ENCODE results near the gene SDHC.
"Not testable (repeated sequence)": the region's sequence is repeated elsewhere in the genome, so short reads cannot be mapped to it uniquely, and the experiment has no call there.

SDHC gene

DNA sequence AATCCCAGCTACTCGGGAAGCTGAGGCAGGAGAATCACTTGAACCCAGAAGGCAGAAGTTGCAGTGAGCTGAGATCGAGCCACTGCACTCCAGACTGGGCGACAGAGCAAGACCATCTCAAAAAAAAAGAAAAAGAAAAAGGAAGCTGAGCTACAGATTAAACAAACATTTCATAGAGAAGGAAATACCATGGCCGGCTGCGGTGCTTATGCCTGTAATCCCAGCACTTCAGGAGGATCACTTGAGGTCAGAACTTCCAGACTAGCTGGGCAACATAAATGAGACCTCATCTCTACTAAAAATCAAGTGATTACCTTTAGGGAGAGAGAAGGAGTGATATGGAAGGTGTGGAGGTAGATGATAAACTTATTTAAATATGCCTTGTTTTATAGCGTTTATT lies 67.5 kb downstream of the SDHC start:
- TF ChIP-seq, protein P1, sequence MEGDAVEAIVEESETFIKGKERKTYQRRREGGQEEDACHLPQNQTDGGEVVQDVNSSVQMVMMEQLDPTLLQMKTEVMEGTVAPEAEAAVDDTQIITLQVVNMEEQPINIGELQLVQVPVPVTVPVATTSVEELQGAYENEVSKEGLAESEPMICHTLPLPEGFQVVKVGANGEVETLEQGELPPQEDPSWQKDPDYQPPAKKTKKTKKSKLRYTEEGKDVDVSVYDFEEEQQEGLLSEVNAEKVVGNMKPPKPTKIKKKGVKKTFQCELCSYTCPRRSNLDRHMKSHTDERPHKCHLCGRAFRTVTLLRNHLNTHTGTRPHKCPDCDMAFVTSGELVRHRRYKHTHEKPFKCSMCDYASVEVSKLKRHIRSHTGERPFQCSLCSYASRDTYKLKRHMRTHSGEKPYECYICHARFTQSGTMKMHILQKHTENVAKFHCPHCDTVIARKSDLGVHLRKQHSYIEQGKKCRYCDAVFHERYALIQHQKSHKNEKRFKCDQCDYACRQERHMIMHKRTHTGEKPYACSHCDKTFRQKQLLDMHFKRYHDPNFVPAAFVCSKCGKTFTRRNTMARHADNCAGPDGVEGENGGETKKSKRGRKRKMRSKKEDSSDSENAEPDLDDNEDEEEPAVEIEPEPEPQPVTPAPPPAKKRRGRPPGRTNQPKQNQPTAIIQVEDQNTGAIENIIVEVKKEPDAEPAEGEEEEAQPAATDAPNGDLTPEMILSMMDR (IDR thresholded peaks at IDR 0.05; ENCODE audit: low read length, missing control alignments), result no peak
- no peak overlapping the region for H3K4me3 ChIP-seq (replicated peaks; ENCODE audit: low read depth, low read length)
- DNase-seq (ENCODE audit: low read depth), result no peak

DNA sequence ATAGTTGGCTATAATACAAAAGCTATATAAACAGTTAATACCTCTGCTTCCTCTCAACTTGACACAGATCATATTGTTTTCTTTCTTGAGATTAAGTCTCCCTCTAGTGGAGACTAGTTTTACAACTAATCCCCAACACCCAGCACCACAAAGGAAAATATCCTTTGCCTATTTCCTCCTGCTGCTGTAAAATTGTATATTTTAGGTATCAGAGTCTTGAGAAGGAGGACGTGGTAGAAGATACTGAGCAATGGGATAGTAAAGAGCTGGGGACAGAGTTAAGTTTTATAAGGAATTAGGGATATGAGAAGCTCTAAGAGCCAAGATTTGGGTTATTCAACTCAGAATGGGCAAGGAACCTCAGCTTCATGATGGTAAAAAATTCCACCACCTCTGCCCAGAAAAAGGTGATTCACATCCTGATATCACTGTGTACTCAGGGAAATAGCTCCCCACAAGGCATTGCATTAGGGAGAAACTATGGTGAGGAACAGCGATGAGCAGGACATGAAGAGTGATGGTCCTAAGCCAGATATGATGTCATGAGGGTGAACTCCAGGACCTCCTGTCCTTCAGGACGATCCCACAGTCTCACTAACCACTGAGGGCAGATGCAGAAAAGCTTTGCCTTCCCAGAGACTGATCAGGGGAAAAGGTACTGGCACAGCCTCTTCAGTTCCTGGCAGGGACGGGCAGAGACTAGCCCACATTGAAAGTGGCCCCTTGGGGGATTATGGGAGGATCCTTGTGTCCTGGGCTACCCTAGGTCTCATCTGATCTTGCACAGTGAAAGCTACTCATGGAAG lies 68.2 kb downstream of the SDHC start:
- peak overlapping the region; percentile 13 for H3K4me3 ChIP-seq (replicated peaks; ENCODE audit: low read depth, low read length)
- DNase-seq (ENCODE audit: low read depth), result peak; percentile 87
- TF ChIP-seq, protein P1 (IDR thresholded peaks at IDR 0.05; ENCODE audit: low read length, missing control alignments), result peak; percentile 68

DNA sequence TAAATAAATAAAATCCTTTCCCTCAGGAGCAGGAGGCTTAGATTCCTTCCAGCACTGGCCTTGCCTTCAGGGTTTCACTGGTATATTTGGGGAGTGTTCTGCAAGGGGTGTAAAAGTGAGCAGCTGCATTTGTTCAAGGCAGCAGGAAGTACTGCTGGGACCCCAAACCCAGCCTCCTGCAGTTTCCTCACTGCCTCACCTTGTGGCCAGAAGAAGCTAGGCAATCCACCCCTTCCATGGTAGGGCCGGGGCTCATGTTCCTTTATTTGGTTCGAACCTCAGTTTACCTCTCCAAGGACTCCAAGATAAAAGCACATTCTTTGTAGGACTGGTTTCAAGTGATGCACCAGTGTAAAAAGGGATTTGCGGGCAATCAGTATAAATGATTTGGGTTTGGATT lies 74.5 kb downstream of the SDHC start:
- TF ChIP-seq, protein P1 (IDR thresholded peaks at IDR 0.05; ENCODE audit: low read length, missing control alignments), result no peak
- DNase-seq (ENCODE audit: low read depth), result no peak
- H3K4me3 ChIP-seq (replicated peaks; ENCODE audit: low read depth, low read length), result no peak overlapping the region

DNA sequence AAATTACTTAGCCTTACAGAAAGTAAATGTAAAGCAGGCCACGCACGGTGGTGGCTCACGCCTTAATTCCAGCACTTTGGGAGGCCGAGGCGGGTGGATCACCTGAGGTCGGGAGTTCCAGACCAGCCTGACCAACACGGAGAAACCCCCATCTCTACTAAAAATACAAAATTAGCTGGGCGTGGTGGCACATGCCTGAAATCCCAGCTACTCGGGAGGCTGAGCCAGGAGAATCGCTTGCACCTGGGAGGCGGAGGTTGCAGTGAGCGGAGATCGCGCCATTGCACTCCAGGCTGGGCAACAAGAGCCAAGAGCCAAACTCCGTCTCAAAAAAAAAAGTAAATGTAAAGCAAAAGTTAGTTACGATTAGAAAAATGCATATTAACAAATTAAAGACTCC lies 75.0 kb downstream of the SDHC start:
- H3K4me3 ChIP-seq (replicated peaks; ENCODE audit: low read depth, low read length), result peak overlapping the region; percentile 55
- not testable (repeated sequence) for DNase-seq (ENCODE audit: low read depth)

DNA sequence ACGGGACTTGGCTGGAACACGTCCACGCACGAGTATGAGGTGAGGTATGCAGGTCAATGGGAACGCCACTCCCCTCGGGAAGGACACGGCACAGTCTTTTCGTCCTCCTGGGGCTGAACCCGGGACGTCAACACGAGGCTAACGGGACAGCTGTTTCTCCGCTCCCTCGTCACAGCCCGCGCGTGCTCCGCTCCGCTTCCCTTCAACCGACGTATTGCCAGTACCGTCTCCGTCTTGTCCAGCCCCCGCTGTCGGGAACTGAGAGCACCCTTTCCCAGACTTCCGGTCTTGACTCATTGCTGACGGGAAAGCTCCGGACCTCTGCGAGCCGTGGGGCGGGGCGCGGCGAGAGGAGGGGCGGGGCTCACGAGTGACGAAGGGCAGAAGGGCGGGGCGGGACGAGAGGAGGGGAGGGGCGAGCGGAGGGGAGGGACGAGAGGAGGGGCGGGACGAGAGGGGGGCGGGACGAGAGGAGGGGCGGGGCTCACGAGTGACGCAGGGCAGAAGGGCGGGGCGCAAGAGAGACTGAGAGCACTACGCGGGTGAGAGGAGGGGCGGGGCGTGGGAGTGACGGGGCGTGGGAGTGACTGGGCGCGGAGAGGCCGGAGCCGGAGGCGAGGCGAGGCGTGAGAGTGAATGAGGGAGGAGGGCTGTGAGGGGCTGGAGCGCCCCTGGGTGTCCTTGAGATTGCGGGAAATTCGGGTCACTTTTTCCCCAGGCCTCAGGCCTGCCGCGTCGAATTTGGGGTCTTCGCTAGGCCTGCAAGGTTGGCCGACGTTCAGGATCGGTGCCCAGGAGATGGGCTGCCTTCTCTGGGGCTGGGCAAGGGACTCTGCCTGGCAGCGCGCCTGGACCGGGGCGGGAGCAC lies 75.7 kb downstream of the SDHC start:
- DNase-seq (ENCODE audit: low read depth), result peak; percentile 99
- H3K4me3 ChIP-seq (replicated peaks; ENCODE audit: low read depth, low read length), result peak overlapping the region; percentile 76
- TF ChIP-seq, protein P1 (IDR thresholded peaks at IDR 0.05; ENCODE audit: low read length, missing control alignments), result no peak

DNA sequence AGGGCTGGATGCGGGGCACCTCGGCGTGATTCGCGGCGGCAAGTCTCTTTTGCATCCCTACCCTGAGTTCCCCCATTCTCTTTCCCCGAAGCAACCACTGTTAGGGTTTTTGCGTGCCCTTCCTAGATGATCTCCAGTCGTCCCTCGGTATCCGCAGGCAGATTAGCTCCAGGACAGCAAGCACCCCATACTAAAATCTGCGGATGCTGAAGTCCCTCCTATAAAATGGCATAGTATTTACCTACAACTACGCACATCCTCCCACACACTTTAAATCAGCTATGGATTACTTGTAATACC lies 76.3 kb downstream of the SDHC start:
- H3K4me3 ChIP-seq (replicated peaks; ENCODE audit: low read depth, low read length), result peak overlapping the region; percentile 76
- TF ChIP-seq, protein P1 (IDR thresholded peaks at IDR 0.05; ENCODE audit: low read length, missing control alignments), result no peak
- DNase-seq (ENCODE audit: low read depth), result no peak

DNA sequence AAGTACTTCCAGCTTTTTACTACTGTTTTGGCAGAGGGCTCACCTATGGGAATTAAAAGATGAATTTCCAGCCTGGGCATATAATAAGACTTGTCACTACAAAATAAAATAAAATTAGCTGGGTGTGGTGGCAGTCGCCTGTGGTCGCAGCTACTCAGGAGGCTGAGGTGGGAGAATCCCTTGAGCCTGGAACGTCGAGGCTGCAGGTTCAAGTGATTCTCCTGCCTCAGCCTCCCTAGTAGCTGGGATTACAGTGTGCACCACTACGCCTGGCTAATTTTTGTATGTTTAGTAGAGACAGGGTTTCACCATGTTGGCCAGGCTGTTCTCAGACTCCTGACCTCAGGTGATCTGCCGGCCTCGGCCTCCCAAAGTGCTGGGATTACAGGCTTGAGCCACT lies 77.0 kb downstream of the SDHC start:
- not testable (repeated sequence) for DNase-seq (ENCODE audit: low read depth); H3K4me3 ChIP-seq (replicated peaks; ENCODE audit: low read depth, low read length)

DNA sequence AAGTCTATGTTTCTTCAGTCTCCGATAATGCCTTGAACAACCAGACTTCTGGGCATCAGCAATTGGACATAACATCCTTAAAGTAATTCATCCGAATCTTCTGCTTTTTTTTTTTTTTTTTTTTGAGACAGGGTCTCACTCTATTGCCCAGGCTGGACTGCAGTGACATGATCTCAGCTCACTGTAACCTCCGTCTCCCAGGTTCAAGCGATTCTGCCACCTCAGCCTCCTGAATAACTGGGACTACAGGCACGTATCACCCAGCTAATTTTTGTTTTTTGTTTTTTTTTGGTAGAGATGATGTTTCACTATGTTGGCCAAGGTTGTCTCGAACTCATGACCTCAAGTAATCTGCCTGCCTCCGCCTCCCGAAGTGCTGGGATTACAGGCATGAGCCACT lies 77.4 kb downstream of the SDHC start:
- no peak overlapping the region for H3K4me3 ChIP-seq (replicated peaks; ENCODE audit: low read depth, low read length)
- no peak for DNase-seq (ENCODE audit: low read depth)
- TF ChIP-seq, protein P1 (IDR thresholded peaks at IDR 0.05; ENCODE audit: low read length, missing control alignments), result no peak
